ENCODE measurements around the gene RAD54L. TPM values are rescaled to one million over a fixed set of nuclear protein-coding genes. Genes with fewer than 3 reads are reported as not detected.
A peak's percentile ranks its signal among the peaks of the same experiment; 100 is the strongest.

Gene RAD54L
- polyA plus RNA-seq, 1 donor from 2014 or later = 1.1 TPM

GRCh38 chr1:46218443-46218842, 29.1 kb upstream of the RAD54L start:
- H3K4me2 ChIP-seq (ENCODE audit: low read length) = no peak overlapping the region
- H3K9ac ChIP-seq (ENCODE audit: low read length) = no peak overlapping the region
- no peaks in the 10 kb centered on the region for H3K79me2 ChIP-seq (replicated peaks; ENCODE audit: insufficient read depth, low read length)
- no peak for TF ChIP-seq REST (IDR thresholded peaks at IDR 0.05; ENCODE audit: borderline replicate concordance)
- no peak for TF ChIP-seq SMC3 (conservative IDR thresholded peaks at IDR 0.05; ENCODE audit: poor library complexity)
- no peak for TF ChIP-seq TAF1 (IDR thresholded peaks at IDR 0.05; ENCODE audit: low read depth)
- no peak for TF ChIP-seq RAD21 (conservative IDR thresholded peaks at IDR 0.05)
- no peaks in the 10 kb centered on the region for H3K36me3 ChIP-seq (ENCODE audit: insufficient read depth, low read length)
- no peak overlapping the region for H3K27ac ChIP-seq (ENCODE audit: low read length)
- H3K4me3 ChIP-seq (ENCODE audit: low read length) = no peak overlapping the region
- H3K27me3 ChIP-seq (ENCODE audit: insufficient read depth, low read depth, low read length) = no peaks in the 10 kb centered on the region
- no peaks in the 10 kb centered on the region for H3F3A ChIP-seq (ENCODE audit: insufficient read depth, low read length, poor library complexity, severe bottlenecking)
- H3K9me2 ChIP-seq (ENCODE audit: insufficient read depth, low read length) = no peaks in the 10 kb centered on the region
- no peaks in the 10 kb centered on the region for H4K20me1 ChIP-seq (ENCODE audit: insufficient read depth)
- no peak overlapping the region for H2AFZ ChIP-seq (ENCODE audit: low read depth, low read length)
- H3K9me3 ChIP-seq (ENCODE audit: low read length) = no peaks in the 10 kb centered on the region

GRCh38 chr1:46219551-46220520, 27.7 kb upstream of the RAD54L start:
- Histone ChIP-seq H3K4me3 (ENCODE audit: low read length) (peak overlapping the region; percentile 47), H3K27ac (ENCODE audit: low read length) (peak overlapping the region; percentile 33), H3K9me2 (ENCODE audit: insufficient read depth, low read length) (no peaks in the 10 kb centered on the region)

More at GRCh38 chr1:46219551-46220520, 27.7 kb upstream of the RAD54L start:
- TF ChIP-seq SMC3 (conservative IDR thresholded peaks at IDR 0.05; ENCODE audit: poor library complexity) (no peak), POLR2AphosphoS5 (IDR thresholded peaks at IDR 0.05) (no peak), EP300 (conservative IDR thresholded peaks at IDR 0.05; ENCODE audit: poor library complexity, severe bottlenecking) (no peak), RAD21 (conservative IDR thresholded peaks at IDR 0.05) (no peak), EZH2 (IDR thresholded peaks at IDR 0.05; ENCODE audit: borderline replicate concordance, insufficient read depth, low read length, poor library complexity, severe bottlenecking) (no peak), CTCF (IDR thresholded peaks at IDR 0.05; ENCODE audit: poor library complexity, severe bottlenecking) (no peak), REST (IDR thresholded peaks at IDR 0.05; ENCODE audit: borderline replicate concordance) (no peak), TAF1 (IDR thresholded peaks at IDR 0.05; ENCODE audit: low read depth) (no peak), MXI1 (conservative IDR thresholded peaks at IDR 0.05; ENCODE audit: poor library complexity, severe bottlenecking) (no peak)
- Histone ChIP-seq H3K9me3 (ENCODE audit: low read length) (no peaks in the 10 kb centered on the region), H3F3A (ENCODE audit: insufficient read depth, low read length, poor library complexity, severe bottlenecking) (no peaks in the 10 kb centered on the region), H3K9ac (ENCODE audit: low read length) (peak overlapping the region; percentile 31), H2AFZ (ENCODE audit: low read depth, low read length) (peak overlapping the region; percentile 2), H3K27me3 (ENCODE audit: insufficient read depth, low read depth, low read length) (no peaks in the 10 kb centered on the region), H3K36me3 (ENCODE audit: insufficient read depth, low read length) (no peaks in the 10 kb centered on the region), H3K79me2 (replicated peaks; ENCODE audit: insufficient read depth, low read length) (no peaks in the 10 kb centered on the region), H4K20me1 (ENCODE audit: insufficient read depth) (no peaks in the 10 kb centered on the region), H3K4me2 (ENCODE audit: low read length) (peak overlapping the region; percentile 41)
